GM18526 (cell line): ENCODE results near the gene INO80D.
A peak's percentile ranks its signal among the peaks of the same experiment; 100 is the strongest.

Experiments used
- POLR2A ChIP-seq: IDR thresholded peaks from 3 replicates; pipeline ENCODE4 v1.6.1; 2011; ENCODE audit not compliant: insufficient read length; ENCODE audit errors: extremely low read depth

INO80D gene, protein sequence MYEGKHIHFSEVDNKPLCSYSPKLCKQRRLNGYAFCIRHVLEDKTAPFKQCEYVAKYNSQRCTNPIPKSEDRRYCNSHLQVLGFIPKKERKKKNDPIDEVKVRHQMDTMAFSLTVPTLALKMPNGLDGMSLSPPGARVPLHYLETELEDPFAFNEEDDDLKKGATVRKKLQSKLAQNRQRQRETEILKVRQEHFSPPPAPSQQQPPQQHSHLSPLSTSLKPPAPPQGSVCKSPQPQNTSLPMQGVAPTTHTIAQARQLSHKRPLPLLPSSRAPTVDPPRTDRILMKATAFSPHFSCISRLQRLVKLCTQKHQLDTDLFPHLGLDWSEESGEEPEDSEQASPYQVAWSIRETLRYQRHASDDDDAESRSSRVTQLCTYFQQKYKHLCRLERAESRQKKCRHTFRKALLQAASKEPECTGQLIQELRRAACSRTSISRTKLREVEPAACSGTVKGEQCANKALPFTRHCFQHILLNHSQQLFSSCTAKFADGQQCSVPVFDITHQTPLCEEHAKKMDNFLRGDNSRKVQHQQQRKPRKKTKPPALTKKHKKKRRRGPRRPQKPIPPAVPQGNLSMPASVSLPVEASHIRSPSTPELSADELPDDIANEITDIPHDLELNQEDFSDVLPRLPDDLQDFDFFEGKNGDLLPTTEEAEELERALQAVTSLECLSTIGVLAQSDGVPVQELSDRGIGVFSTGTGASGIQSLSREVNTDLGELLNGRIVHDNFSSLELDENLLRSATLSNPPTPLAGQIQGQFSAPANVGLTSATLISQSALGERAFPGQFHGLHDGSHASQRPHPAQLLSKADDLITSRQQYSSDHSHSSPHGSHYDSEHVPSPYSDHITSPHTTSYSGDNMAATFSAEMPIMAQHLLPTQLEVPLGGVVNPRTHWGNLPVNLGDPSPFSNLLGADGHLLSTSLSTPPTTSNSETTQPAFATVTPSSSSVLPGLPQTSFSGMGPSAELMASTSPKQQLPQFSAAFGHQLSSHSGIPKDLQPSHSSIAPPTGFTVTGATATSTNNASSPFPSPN

GRCh38 chr2:206085742-206086445 lies at the start of gene INO80D:
INO80D (minus strand) TSS chr2:206086174; CDS start chr2:206063016, 23,158 bp downstream.
- TF ChIP-seq POLR2A, result peak; percentile 67

DNA sequence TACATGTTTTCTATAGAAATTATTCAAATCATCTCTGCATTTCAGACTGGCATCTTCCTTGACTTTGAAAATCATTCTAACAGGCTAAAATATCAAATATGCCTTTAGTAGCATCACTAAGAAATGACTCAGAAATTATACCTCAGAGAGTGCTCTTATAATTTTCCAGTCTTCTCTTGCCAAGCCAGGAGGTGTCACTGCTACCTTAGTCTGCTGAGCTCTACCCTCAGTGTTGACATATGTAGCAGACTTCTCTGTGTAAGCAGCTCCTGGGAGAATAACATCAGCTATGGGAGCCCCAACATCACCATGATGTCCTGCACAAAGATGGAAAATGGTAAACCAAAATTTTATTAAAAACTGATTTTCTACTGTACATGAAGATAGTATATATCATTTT lies 41.7 kb upstream of the INO80D start:
- TF ChIP-seq POLR2A, result no peak

DNA sequence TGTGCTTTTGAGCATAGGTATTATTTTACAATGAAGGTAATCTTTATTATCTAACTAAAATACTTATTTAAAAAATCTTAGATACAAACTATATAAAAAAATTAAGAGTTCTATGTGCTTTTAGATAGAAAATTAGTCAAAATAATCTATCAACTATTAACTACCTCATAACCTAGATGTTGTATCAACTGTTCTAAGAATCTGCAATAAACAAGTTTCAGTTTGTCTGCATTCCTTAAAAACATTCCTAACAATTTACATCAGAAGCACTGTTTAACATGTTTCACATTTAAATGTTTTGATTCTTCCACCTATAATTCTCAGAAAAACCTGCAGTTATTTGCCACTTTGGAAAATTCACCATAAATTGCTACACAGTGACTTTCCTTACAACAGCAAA lies 39.9 kb upstream of the INO80D start:
- TF ChIP-seq POLR2A, result no peak

GRCh38 chr2:206116278-206116677 lies 30.3 kb upstream of the INO80D start:
- TF ChIP-seq POLR2A, result no peak

GRCh38 chr2:206115026-206115578 lies 29.1 kb upstream of the INO80D start:
- TF ChIP-seq POLR2A, result no peak

DNA sequence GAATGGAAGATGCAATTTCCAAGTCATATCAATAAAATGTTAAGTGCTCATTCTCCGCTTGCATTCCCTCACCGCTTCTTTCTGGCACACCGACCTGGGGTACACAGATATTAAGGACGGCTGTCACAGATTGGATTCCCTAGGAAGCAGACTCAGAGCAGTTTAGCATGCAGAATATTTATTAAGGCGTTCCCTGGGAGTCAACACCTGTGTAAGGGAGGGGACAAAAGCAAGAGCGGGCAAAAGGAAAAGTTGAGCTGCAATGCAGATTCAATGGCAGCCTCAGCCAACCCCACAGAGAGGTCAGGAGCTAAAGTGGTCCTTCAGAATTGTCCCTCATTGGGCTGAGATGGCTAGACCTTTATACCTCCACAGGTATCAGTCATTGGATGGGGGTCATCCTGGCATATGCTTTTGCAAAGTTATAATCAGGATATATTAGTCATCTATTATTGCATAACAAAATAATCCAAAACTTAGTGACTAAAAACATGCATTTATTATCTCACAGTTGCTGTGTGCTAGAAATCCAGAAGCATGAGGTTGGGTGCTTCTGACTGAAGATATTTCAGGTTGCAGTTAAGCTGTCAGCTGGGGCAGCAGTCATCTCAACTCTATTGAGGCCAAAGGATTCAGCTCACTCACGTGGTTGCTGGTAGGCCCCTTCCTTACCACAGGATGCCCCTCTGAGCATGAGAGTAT lies 27.0 kb upstream of the INO80D start:
- TF ChIP-seq POLR2A, result no peak

- no peak for TF ChIP-seq POLR2A
Measured at GRCh38 chr2:206112108-206112507, 26.1 kb upstream of the INO80D start.

- no peak for TF ChIP-seq POLR2A
Measured at GRCh38 chr2:206108713-206109112, 22.7 kb upstream of the INO80D start.

DNA sequence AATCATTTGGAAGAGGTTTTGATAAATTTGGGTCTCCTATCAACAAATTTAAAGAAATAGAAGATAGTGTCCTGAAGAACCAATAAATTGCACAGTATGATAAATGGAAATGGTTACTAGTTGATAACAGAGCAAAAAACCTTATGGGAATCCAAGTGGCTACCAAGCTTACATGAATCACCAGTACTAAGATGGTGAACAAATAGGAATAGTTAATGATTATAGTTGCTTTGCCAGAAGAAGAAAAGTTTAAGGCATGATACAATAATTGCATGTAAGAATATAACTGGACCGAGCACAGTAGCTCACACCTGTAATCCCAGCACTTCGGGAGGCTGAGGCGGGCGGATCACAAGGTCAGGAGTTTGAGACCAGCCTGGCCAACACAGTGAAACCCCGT lies 19.6 kb upstream of the INO80D start:
- TF ChIP-seq POLR2A, result no peak

DNA sequence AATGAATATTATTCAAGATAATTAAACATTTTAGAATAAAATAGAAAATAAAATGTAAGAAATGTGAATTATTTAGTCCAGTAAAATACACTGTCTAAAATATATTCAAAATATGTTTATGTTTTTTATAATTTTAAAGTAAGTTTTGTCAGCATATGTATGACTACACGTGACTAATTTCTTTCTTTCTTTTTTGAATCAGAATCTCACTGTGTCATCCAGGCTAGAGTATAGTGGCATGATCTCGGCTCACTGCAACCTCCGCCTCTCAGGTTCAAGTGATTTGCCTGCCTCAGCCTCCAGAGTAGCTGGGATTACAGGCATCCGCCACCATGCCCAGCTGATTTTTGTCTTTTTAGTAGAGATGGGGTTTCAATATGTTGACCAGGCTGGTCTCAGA lies 19.1 kb upstream of the INO80D start:
- no peak for TF ChIP-seq POLR2A

DNA sequence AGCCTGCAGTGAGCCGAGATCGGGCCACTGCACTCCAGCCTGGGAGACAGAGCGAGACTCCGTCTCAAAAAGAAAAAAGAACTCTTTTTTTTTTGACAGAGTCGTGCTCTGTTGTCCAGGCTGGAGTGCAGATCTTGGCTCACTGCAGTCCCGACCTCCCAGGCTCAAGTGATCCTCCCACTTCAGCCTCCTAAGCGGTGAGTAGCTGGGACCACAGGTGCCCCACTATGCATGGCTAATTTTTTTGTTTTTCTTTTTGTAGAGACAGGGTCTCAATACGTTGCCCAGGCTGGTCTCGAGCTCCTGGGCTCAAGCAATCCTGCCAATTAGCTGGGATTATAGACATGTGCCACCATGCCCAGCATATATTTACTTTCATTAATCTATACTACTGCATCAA lies 12.5 kb upstream of the INO80D start:
- no peak for TF ChIP-seq POLR2A

GRCh38 chr2:206096876-206097275 lies 10.9 kb upstream of the INO80D start:
- TF ChIP-seq POLR2A, result no peak

GRCh38 chr2:206095536-206096332 lies 9.8 kb upstream of the INO80D start:
- TF ChIP-seq POLR2A, result no peak

GRCh38 chr2:206092297-206092696 lies 6.3 kb upstream of the INO80D start:
- no peak for TF ChIP-seq POLR2A

GRCh38 chr2:206088248-206088647 lies 2.3 kb upstream of the INO80D start:
- TF ChIP-seq POLR2A, result no peak
